HG02763 (cell line): ENCODE results near the gene GPR50.

ENCODE experiments used
- ATAC-seq: cut with Tn5 transposase; IDR thresholded peaks from one replicate; pipeline ENCODE4 v1.9.1; 2021; ENCODE audit warnings: mild to moderate bottlenecking, moderate library complexity; ENCODE audit not compliant: unreplicated experiment

GPR50 gene

DNA sequence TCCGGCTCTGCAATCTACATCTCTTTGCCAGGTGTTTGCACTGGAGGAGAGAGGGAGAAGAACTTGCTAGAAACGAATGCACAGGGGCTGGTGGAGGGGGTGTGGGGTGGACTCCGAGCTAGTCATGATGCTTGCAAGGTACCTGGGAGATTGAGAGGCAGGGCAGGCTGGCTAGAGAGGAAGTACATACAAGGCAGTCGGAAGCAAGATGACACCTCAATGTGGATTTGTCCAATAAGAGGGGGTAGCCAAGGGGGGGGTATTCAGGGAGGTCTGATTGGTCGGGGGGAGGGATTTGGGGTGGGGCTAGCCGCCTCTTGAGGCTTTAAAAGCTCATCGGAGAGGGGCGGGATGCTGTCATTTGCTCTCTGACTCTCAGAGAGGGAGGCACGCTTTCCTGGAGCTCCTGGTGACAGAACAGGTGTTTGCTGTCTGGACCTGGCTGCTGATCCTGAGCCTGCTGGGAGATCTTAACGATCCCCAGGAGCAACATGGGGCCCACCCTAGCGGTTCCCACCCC is at the start of gene GPR50:
TSS of gene GPR50 (plus strand) at position 354 of the 520 bp plus-strand sequence. CDS start at position 492, 138 bp downstream.
- no peak for ATAC-seq

DNA sequence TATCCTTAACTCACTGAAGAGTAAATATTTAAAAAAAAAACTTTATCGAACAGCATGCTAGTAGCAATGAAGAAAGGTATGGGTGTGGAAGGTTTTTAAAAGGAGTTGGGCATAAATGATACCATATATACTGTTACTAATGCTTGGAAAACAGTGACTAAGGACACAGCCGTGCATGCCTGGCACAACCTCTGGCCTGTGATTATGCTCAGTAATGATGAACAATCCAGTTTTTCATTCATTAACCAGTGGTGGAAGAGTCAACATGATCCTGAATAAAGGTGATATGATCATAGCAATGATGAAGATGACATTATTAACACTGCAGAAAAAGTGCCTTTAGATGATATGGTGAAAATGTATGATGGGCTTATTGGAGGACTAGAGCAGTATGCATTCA is 43.9 kb upstream of the GPR50 start:
- ATAC-seq: no peak

DNA sequence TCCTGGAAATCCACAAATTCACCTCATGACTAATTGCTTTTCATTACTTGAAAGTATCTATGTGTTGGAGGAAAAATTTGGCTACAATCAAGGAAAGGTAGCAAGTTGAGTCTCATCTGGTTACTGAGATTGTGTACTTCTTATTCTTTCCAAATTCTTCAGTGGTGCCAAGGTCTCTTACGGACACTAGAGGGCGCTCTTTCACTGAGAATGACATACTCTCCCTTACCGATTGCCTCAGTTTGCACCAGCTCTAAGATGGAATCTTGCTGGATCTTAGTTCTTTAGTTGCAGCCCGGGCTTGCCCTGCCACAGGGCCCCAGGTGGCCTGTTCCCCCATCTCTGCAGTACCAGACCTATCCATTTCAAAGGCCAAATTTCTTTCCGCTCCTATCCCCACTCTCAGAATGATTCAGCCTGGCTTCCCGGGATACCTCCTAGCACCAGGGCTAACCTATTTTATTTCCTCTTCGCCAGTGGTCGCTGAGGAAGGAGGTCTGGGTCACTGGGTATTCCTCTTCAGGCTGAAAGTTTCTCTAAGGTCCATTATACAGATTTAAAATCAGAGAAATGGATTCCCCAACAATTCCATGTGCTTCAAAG is 24.6 kb upstream of the GPR50 start:
- no peak for ATAC-seq

DNA sequence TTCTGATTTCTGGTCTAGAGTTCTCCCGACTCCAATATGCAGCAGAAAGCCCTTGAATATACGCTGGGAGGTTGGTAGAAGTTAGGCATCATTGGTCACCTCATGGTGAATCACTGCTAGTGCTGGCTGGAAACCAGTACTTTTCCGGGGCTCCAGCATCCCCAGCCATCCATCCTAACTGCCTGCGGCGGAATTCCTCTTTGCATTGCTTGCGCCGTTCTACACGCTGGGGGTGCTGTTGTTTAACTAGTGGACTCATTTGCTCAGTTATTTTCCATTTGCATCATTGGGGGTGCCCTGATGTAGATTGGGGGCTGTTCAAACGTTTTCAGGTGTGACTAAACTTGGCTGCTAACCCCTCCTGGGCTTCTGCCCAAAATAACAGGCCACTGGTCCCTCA is 23.3 kb upstream of the GPR50 start:
- no peak for ATAC-seq

DNA sequence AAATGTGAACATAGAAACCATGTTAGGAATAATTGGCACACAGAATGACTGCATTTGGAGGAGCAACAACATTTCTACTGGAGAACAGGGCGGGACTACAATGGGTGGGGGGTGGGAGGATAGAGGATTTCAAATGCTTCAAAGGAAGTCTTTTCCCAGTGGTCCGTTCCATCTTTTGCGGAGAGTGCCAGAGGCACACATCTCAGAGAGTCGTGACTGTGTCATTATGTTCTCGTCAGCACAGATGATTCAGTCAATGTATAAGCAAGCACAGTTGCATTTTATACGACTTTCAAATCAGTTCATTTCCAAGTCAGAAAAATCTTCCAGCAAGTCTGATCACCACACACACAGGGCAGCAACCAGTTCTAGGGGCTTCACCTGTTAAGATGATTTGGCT is 22.7 kb upstream of the GPR50 start:
- ATAC-seq: no peak

DNA sequence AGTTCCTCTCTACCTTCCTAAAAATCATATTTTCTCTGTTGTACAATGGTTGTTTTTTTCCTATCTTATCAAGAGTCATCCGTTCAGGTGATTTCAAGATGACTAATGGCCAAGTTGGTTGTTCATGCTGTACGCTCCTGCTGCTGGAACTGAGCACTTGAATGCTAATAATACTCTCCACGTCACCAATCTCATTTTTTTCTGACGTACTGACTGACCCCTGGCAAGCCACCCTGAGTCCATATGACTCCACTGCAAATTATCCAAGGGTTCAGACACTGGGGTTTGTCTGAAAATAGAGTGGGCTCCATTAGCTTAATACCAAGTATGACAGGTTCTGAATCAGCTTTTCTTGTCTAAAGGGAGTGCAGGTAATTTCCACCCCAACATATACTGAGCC is 21.1 kb upstream of the GPR50 start:
- ATAC-seq: no peak

DNA sequence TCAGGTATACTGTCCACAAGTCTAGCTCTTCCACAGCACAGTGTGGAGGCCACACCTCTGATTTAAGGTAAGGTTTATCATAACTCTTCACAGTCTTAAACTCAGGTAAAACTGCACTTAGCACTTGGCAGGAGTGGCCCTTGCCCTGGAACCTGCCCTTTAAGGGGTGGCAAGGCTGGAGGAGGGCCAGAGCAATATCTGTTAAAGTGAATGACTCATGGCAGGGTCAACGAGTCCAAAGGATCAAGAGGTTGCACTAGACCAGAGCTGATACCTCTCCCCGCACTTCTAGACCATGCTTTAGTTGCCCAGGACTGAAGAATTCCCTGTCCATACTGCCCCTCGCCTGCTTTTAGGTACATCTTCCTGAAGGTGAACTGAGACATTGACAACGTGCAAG is 14.7 kb upstream of the GPR50 start:
- ATAC-seq: no peak

DNA sequence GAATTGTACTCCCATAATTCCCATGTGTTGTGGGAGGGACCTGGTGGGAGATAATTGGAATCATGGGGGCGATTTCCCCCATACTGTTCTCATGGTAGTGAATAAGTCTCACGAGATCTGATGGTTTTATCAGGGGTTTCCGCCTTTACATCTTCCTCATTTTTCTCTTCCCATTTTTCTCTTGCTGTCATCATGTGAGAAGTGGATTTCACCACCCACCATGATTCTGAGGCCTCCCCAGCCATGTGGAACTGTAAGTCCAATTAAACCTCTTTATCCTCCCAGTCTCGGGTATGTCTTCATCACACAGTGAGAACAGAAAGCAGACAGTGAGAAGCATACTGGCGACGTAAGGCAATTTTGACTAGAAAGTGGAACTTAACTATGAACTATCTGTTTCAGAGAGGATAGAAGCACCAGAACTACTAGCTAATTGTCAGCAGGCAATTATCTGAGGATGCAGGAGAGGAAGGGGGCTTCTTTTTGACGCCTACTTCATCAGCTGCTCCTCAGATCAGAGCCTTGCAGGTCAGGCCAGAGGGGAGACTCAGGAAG is 8.5 kb upstream of the GPR50 start:
- no peak for ATAC-seq

DNA sequence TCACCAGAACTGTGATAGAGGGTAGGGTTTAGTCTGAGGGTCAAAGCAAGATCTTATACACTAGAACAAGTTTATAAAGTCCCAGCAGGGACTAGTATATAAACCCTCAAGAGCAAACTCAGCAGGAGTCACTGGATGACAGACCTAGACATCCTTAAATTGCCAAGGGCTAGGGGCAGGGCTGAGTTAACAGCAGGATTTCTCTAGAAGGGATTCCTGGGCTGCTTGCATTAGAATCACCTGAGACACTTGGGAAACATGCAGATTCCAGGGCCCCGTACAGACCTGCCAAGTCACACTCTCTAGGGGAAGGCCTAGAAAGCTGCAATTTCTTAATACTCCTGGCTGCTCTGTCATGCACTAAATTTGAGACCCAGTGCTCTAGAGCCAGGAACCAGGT is 6.6 kb upstream of the GPR50 start:
- no peak for ATAC-seq

DNA sequence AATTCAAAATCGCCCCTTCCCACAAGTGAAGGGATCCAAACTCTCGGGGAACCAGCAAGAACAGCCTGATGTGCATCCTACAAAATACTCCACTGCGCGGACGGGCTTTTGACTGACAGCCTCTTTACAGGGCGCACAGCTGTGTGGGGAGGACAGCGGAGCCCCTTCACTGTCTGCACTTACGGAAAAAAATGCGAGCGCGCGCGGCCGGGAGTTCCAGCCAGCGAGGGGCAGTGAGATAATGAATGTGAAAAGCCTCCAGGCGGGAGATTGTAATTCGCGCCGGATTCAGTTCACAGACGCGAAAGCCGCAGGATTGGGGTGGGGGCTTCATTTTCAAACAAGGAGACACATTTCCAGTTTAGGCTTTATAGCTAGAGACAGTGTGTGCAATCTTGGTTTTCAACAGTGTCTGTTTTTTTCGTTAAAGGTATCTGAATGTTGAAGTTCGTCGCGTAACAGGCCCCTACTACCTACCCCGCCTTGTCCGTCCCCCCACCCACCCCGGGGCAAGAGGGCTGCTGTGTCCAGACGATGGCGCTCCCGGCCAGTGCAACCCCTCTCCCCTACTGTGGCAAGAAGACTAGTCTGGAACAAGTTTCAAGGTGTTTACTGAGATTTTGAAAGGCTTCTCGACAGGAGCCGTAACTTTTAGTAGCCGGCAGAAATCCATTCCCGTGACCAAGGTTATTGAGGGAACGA is 1.7 kb upstream of the GPR50 start:
- no peak for ATAC-seq

DNA sequence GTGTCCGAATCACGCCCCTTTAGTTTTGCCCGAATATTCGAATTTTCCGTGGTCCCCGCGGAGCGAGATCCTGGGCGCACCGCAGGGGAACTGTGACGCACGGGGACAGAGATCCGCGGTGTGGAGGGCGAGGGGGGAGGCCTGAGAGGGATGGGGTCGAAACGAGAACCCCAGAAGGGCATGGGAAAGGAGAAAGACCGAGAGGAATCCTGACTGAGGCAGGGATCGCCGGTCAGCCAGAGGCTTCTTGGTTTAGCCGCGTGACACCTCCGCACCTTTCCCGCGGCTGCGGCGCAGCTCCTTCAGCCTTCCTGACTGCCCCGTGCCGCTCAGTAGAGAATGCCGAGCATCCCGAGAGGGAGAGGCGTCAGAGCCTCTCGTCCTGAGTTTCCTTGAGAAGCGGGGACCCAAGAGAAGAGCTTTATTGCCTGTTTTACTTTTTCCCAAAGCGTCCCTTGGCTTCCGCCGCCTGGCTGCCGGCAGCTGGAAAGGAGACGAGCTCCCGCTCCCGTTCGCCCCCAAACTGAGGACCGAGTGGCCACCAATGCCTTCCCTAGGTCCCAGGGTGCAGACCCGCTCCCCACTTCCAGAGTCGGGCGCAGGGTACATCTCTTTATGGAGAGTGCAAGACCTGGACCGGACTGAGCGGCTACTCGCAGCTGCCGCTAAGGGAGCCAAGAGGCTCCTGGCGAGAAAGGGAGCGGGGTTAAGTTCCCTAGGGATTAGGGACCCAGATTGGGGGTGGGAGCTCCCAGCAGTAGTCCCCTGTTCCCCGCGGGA is 911 bp upstream of the GPR50 start:
- ATAC-seq: no peak

DNA sequence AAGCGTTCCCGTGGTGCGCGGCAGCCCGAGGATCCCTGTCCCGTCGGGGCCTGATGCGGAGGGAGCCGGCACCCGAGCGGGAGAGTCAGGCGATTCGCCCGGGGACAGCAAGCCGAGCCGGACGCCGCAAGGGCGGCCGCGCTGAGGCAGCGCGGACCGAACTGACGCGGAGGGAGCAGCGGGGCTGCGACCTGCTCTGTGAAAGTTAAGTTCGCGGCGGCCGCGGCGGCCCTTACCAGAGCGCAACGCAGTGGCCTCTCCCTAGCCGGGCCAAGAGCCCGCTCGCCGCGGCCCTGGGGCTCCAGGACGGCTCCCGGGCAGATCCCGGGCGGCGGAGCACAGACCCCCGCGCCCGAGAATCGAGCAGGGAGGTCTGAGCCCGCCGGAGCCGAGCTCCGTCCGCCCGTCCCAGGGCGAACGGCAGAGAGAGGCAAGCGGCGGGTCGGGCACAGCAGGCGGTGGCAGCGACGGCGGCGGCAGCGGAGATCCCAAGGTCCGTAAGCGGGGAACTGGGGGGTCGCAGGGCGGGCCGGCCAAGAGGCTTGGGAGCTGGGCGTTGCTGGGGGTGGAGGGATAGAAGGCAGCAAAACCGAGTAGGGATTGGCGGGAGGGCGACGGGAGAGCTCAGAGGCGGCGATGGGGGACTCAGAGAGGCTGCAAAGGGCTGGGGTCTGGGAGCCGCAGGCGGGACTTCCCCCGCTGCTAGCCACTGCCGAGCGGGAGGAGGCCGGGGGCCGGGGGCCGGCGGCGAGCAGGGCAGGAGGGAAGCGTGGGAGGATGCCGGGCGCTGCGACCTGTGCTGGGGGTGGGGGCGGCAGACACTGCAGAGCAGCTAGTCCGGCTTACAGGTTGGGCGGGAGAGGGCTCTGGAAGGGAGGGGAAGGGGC is 1.0 kb downstream of the GPR50 start:
- no peak for ATAC-seq

DNA sequence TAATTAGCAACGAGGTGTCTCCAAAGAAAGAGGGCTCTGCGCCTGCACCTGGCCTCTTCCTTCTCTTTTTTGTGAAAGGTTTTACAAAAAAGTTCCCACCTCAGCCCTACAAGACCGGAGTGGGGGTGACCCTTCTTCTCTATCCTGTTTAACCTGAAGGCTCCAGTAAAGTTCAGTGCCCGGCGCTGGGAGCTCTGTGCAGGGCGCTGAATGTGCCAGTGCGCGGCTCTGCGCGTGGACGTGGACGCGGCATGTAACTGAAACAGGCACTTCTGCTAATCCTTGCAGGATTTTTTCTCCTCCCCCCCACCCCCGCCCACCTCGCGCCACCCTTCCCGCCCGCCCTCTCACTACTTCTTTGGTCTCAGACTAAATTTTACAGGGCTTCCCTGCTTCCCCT is 2.4 kb downstream of the GPR50 start:
- ATAC-seq: no peak

DNA sequence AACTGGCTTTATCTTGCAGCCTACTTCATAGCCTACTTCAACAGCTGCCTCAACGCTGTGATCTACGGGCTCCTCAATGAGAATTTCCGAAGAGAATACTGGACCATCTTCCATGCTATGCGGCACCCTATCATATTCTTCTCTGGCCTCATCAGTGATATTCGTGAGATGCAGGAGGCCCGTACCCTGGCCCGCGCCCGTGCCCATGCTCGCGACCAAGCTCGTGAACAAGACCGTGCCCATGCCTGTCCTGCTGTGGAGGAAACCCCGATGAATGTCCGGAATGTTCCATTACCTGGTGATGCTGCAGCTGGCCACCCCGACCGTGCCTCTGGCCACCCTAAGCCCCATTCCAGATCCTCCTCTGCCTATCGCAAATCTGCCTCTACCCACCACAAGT is 4.0 kb downstream of the GPR50 start:
- ATAC-seq: no peak

DNA sequence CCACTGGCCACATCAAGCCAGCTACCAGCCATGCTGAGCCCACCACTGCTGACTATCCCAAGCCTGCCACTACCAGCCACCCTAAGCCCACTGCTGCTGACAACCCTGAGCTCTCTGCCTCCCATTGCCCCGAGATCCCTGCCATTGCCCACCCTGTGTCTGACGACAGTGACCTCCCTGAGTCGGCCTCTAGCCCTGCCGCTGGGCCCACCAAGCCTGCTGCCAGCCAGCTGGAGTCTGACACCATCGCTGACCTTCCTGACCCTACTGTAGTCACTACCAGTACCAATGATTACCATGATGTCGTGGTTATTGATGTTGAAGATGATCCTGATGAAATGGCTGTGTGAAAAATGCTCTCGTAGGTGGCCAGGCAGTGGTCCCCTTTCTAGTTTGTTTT is 4.7 kb downstream of the GPR50 start:
- ATAC-seq: no peak

DNA sequence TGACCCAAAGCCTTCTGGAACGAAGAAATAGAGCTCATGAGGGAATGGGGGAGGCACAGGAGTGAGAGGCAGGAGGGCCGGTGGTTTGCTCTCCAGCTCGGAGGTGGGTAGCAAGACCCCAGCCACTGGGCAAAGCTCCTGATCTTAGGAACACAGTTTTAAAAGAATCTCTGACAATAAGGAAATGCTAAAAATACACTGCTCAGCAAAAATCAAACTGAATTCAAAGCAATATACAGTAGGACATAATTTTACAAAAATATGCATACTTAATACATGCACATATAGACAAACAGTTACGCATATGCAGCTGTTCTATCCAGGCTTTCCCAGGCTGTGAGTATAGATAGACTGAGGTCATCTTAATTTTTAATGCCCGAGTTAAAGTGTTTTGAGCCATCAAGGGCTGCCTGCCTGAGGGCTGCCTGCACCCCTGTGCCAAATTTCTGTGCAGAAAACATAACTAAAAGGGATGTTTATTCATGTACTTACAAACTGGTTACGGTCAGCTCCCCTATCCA is 6.9 kb downstream of the GPR50 start:
- no peak for ATAC-seq

DNA sequence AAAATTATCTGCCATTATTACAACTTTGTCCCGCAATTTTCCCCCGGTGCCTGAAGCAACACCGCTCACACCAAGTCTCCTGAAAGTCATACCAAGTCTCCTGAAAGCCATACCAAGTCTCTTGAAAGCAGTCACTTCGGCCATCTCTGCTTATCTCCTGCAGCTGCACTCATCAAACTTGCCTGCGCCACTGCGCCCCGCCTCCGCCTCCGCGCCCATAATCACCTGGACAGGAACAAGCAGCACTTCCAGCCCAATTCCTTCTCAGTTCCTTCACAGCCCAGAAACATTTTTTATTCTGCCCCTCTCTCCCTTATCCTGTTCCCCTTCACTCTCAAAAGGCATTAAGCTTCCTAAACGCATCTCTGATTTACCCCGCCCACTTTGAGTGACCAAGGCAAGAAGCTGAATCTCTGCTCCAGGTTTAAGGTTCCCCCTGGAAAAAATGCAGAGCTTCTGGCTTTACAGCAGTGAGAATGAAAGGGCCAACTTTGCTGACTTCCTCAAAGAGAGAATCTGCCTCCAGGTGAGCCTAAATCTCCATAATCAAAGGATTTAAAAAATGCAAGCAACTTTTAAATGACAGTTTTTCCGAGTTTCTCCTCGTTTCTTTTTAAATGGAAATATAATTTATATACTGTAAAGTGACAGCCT is 7.7 kb downstream of the GPR50 start:
- ATAC-seq: no peak

DNA sequence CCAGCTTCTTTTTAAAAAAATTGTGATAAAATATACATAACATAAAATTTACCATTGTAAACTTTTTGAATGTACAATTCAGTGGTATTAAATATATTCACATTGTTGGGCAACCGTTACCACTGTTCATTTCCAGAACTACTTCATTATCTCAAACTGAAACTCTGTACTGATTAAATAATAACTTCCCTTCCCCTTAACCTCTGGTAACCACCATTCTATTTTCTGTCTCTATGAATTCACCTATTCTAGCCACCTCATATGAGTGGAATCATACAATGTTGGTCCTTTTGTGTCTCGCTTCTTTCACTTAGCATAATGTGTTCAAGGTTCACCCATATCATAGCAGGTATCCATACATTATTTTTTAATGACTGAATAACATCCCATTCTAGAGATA is 8.3 kb downstream of the GPR50 start:
- no peak for ATAC-seq

DNA sequence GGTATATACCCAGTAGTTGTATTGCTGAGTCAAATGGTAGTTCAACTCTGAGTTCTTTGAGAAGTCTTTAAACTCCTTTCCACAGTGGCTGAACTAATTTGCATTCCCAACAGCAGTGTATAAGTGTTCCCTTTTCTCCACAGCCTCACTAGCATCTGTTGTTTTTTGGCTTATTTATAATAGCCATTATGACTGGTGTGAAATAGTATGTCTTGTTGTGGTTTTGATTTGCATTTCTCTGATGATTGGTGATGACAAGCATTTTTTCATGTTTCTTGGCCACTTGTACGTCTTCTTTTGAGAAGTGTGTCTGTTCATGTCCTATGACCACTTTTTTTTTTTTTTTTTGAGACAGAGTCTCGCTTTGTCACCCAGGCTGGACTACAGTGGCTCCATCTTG is 30.5 kb downstream of the GPR50 start:
- ATAC-seq: no peak

DNA sequence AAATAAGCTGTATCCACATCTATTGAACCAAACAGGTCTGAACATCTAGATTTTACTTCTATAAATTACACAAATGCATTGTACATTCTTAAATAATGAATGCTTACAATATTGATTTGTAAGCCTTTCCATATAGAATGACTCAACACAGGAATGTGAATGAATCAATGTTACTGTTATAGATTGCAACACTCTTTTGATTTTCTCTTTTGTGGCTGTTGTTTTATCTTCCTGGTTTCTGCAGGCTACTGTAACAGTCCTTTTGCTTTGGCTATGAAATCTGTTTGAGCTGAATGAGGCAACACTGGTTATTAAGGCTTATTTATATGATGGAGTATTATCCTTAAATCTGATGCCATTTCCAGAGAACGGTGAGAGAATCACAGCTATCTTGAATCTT is 49.5 kb downstream of the GPR50 start:
- ATAC-seq: no peak
